HL-60/S4 (cell line): ENCODE data around the gene SORT1.

Source experiments
- in situ Hi-C: fragments of 300-500 bp; cut with MboI; formaldehyde crosslinking; loops from 2 replicates; pipeline ENCODE4 v1.14.3; 2022; ENCODE audit warnings: low sequenced_read_pairs

SORT1 gene

GRCh38 chr1:109277434-109278204 lies 120.1 kb downstream of the SORT1 start:
- in situ Hi-C loops: loop anchor here (5.0 kb wide), 1 partner anchor 125 kb away; no protein-coding TSS in a partner anchor

DNA sequence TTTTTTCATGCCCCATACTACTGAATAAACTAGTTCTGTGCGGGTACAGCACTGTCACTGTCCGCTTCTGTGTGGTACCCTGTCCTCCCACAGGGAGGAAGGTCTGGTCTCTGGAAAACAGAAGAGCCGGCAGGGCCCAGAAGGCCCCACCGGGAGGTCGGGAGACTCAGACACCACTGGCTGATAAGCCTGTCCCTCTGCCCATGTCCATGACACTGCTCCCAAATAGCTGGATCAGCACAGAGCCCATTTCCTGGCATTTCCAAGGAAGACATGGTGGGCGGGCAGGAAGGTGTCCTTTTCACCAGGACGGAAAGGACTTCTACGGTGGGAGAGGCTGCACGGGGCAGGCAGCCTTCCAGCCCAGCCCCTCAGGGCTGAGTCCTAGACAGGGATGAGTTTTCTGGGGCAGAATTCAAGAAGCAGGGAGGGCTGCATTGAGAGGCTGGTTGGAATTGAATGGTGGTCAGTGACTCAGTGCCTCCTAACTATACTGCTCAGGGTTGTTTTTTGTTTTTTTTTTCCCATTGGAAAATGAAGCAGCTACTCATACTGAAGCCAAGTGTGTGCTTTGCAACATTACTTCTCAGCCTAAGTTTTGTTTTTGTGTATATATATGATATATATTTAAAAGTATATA lies 121.9 kb downstream of the SORT1 start:
- in situ Hi-C loops: loop anchor here (5.0 kb wide), 1 partner anchor 126 kb away; no protein-coding TSS in a partner anchor

GRCh38 chr1:109274533-109275476 lies 122.9 kb downstream of the SORT1 start:
- in situ Hi-C loops: loop anchor here (5.0 to 25.0 kb wide), 2 partner anchors 127 to 712 kb away; partner anchors contain the start of gene AHCYL1

GRCh38 chr1:109273570-109274288 lies 124.0 kb downstream of the SORT1 start:
- in situ Hi-C loops: loop anchor here (25.0 kb wide), 1 partner anchor 714 kb away; the partner anchor contains the start of gene AHCYL1

DNA sequence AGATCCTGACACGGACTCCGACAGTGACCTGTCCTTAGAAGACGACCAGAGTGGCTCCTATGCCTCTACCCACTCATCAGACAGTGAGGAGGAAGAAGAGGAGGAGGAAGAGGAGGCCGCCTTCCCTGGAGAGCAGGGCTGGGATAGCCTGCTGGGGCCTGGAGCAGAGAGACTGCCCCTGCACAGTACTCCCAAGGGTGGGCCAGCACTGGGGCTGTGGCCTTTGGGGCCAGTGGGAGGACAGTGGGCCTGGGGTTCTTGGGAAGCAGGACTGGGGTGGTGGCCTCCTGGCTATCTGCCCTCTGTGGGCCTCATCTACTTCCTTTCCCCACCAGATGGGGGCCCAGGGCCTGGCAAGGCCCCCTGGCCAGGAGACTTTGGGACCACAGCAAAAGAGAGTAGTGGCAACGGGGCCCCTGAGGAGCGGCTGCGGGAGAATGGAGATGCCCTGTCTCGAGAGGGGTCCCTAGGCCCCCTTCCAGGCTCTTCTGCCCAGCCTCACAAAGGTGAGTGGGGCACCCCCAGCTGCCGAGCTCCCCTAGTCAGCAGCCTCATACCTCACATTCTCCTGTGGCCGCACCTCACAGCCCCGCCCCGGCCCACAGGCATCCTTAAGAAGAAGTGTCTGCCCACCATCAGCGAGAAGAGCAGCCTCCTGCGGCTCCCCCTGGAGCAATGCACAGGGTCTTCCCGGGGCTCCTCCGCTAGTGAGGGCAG lies 124.7 kb downstream of the SORT1 start:
- in situ Hi-C loops: loop anchor here (25.0 kb wide), 1 partner anchor 714 kb away; the partner anchor contains the start of gene AHCYL1

- in situ Hi-C loops: loop anchor here (25.0 kb wide), 1 partner anchor 715 kb away; the partner anchor contains the start of gene AHCYL1
Measured at GRCh38 chr1:109272021-109272799, 125.5 kb downstream of the SORT1 start.

- in situ Hi-C loops: loop anchor here (25.0 kb wide), 1 partner anchor 716 kb away; the partner anchor contains the start of gene AHCYL1
Measured at GRCh38 chr1:109271458-109271857, 126.3 kb downstream of the SORT1 start.

DNA sequence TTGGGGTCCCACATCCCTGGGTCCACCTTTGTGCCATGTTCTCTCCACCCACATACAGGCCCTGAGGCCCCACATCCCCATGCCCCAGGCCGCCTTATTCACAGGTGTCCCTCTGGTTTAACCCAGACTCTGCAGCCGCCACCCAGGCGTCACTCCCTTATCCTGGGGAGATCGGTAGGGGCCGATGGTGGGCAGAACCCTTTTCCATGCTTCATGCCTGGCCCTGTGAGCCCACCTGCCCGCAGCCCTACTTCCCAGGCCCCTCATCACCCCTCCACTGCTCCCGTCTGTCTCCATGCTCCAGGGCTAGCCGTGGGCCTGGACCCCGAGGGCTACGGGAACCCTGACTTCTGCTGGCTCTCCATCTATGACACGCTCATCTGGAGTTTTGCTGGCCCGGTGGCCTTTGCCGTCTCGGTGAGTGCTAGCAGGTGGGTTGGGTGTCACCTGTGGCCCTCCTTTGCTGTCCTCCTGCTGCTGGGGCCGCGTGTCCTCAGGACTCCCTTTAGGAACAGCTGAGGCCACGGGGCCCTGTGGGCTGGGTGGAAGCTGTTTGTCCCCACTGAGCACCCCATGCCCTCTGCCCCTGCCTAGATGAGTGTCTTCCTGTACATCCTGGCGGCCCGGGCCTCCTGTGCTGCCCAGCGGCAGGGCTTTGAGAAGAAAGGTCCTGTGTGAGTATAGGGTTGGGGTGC lies 126.9 kb downstream of the SORT1 start:
- in situ Hi-C loops: loop anchor here (25.0 kb wide), 1 partner anchor 717 kb away; the partner anchor contains the start of gene AHCYL1

GRCh38 chr1:109269981-109270622 lies 127.6 kb downstream of the SORT1 start:
- in situ Hi-C loops: loop anchor here (10.0 to 25.0 kb wide), 2 partner anchors 265 to 717 kb away; partner anchors contain the start of genes AHCYL1 and GPR61

DNA sequence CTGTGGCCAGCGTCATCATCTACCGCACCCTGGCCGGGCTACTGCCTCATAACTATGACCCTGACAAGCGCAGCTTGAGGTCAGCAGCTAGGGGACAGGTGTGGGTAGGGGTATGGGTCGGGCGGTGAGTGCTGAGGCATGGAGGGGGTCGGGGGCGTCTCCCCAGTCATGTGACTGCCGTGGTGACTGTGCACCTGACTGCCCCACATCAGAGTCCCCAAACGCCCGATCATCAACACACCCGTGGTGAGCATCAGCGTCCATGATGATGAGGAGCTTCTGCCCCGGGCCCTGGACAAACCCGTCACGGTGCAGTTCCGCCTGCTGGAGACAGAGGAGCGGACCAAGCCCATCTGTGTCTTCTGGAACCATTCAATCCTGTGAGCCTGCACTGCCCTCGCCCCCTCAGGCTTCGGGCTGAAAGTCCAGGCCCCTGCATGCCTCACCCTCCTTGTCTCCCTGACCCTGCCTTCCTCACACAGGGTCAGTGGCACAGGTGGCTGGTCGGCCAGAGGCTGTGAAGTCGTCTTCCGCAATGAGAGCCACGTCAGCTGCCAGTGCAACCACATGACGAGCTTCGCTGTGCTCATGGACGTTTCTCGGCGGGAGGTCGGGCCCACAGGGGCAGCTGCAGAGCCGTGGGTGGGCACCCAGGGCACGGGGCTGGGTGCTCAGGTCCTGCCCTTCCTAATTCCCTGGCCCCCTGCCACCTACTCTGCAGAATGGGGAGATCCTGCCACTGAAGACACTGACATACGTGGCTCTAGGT lies 128.3 kb downstream of the SORT1 start:
- in situ Hi-C loops: loop anchor here (10.0 to 25.0 kb wide), 2 partner anchors 265 to 718 kb away; partner anchors contain the start of genes AHCYL1 and GPR61

GRCh38 chr1:109268431-109269211 lies 129.1 kb downstream of the SORT1 start:
- in situ Hi-C loops: loop anchor here (10.0 to 25.0 kb wide), 2 partner anchors 266 to 719 kb away; partner anchors contain the start of genes AHCYL1 and GPR61

- in situ Hi-C loops: loop anchor here (10.0 to 25.0 kb wide), 2 partner anchors 267 to 719 kb away; partner anchors contain the start of genes AHCYL1 and GPR61
Measured at GRCh38 chr1:109267743-109268300, 129.9 kb downstream of the SORT1 start.

DNA sequence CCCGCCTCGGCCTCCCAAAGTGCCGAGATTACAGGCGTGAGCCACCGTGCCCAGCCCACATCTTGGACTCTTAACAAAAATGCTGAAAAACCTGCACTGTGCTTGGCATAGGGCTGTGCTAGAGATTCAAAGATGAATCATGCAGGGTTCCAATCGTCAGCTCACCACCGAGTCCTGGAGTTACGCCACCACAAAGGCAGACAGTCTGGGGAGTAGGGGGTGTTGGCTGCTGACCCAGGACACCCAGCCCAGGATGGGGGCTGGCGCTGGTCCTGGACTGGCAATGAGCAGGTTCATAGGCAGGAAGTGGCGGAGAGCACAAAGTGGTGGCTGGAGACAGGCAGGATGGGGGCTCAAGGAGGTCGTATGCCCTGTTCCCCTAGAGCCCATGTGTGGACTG lies 130.8 kb downstream of the SORT1 start:
- in situ Hi-C loops: loop anchor here (10.0 to 25.0 kb wide), 2 partner anchors 268 to 720 kb away; partner anchors contain the start of genes AHCYL1 and GPR61

DNA sequence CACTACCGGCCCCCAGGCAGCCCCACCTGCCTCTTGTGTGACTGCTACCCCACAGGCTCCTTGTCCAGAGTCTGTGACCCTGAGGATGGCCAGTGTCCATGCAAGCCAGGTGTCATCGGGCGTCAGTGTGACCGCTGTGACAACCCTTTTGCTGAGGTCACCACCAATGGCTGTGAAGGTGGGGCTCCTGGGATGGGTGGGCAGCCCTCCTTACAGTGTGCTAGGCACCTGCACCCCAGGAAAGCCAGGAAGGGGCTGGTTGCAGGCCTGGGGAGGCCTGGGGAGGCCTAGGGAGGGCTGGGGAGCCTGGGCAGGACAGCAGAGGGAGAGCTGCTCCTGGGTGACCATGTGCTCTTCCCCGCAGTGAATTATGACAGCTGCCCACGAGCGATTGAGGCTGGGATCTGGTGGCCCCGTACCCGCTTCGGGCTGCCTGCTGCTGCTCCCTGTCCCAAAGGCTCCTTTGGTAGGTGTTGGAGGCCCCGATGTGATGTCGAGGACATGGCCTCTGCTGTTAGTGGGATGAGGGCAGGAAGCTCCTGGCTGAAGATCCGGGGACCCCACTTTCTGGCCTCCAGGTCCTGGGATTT lies 131.9 kb downstream of the SORT1 start:
- in situ Hi-C loops: loop anchor here (10.0 to 25.0 kb wide), 2 partner anchors 269 to 721 kb away; partner anchors contain the start of genes AHCYL1 and GPR61
